Neural cell (in vitro differentiated cells): ENCODE measurements around the gene CHST11. TPM values are rescaled to one million over a fixed set of nuclear protein-coding genes. Genes with fewer than 3 reads are reported as not detected.

Experiments used
- H2AFZ ChIP-seq: fragments of 200-600, 300-800 bp; sonication (generic), shearing (Covaris generic); 2 replicates; pipeline ENCODE4 v1.6.0; 2014; ENCODE audit warnings: low read depth, mild to moderate bottlenecking, antibody characterized with exemption, low read length, moderate library complexity
- H3F3A ChIP-seq: fragments of 200-600 bp; shearing (Covaris generic); 2 replicates; pipeline ENCODE4 v1.6.1; 2016; ENCODE audit warnings: mild to moderate bottlenecking, moderate library complexity, mixed read lengths, antibody characterized with exemption, low read length; ENCODE audit not compliant: insufficient read depth, poor library complexity, severe bottlenecking
- H3K27ac ChIP-seq: fragments of 200-600, 300-800 bp; sonication (generic), shearing (Covaris generic); 2 replicates; pipeline ENCODE4 v1.5.1; 2014; ENCODE audit warnings: mild to moderate bottlenecking, low read length, moderate library complexity
- H3K27me3 ChIP-seq: fragments of 300-800, 200-600 bp; sonication (generic), shearing (Covaris generic); 2 replicates; pipeline ENCODE4 v1.6.0; 2014; ENCODE audit warnings: mild to moderate bottlenecking, low read depth, low read length, moderate library complexity; ENCODE audit not compliant: insufficient read depth
- H3K36me3 ChIP-seq: fragments of 300-800, 200-600 bp; sonication (generic), shearing (Covaris generic); 2 replicates; pipeline ENCODE4 v1.5.1; 2014; ENCODE audit warnings: mild to moderate bottlenecking, antibody characterized with exemption, low read length, moderate library complexity; ENCODE audit not compliant: insufficient read depth
- H3K4me2 ChIP-seq: fragments of 300-800, 200-600 bp; sonication (generic), shearing (Covaris generic); 2 replicates; pipeline ENCODE4 v1.6.0; 2014; ENCODE audit warnings: mild to moderate bottlenecking, low read length
- H3K4me3 ChIP-seq: fragments of 300-800, 200-600 bp; sonication (generic), shearing (Covaris generic); 2 replicates; pipeline ENCODE4 v1.5.1; 2014; ENCODE audit warnings: mild to moderate bottlenecking, low read length, moderate library complexity
- H3K79me2 ChIP-seq: fragments of 200-600 bp; shearing (Covaris generic); replicated peaks from 2 replicates; pipeline ENCODE4 v1.6.0; 2014; ENCODE audit warnings: mild to moderate bottlenecking, low read length, moderate library complexity; ENCODE audit not compliant: insufficient read depth
- H3K9ac ChIP-seq: fragments of 300-800, 200-600 bp; sonication (generic), shearing (Covaris generic); 2 replicates; pipeline ENCODE4 v1.6.1; 2016; ENCODE audit warnings: mild to moderate bottlenecking, low read length, mixed read lengths
- H3K9me2 ChIP-seq: fragments of 200-600 bp; shearing (Covaris generic); 2 replicates; pipeline ENCODE4 v1.6.1; 2016; ENCODE audit warnings: mild to moderate bottlenecking, low read length, mixed read lengths; ENCODE audit not compliant: insufficient read depth
- H3K9me3 ChIP-seq: fragments of 200-600, 300-800 bp; sonication (generic), shearing (Covaris generic); 2 replicates; pipeline ENCODE4 v1.6.1; 2016; ENCODE audit warnings: mild to moderate bottlenecking, mixed run types, low read length, moderate library complexity, mixed read lengths
- H4K20me1 ChIP-seq: fragments of 200-600 bp; shearing (Covaris generic); 2 replicates; pipeline ENCODE4 v1.6.1; 2016; ENCODE audit warnings: mild to moderate bottlenecking, mixed run types; ENCODE audit not compliant: insufficient read depth
- EP300 ChIP-seq: fragments of 450-650 bp; conservative IDR thresholded peaks from 2 replicates; pipeline ENCODE4 v1.6.1; 2014; ENCODE audit warnings: antibody characterized with exemption, mild to moderate bottlenecking, moderate library complexity; ENCODE audit not compliant: poor library complexity, severe bottlenecking
- EZH2 ChIP-seq: fragments of 200-600, 300-800 bp; shearing (Covaris generic), sonication (generic); IDR thresholded peaks from 2 replicates; pipeline ENCODE4 v1.6.1; 2014; ENCODE audit warnings: antibody characterized with exemption, low read length, borderline replicate concordance, mild to moderate bottlenecking; ENCODE audit not compliant: insufficient read depth, poor library complexity, severe bottlenecking
- MXI1 ChIP-seq: fragments of 450-650 bp; conservative IDR thresholded peaks from 2 replicates; pipeline ENCODE4 v1.6.1; 2014; ENCODE audit warnings: antibody characterized with exemption, mild to moderate bottlenecking; ENCODE audit not compliant: poor library complexity, severe bottlenecking
- POLR2AphosphoS5 ChIP-seq: IDR thresholded peaks from 2 replicates; pipeline ENCODE4 v1.6.1; 2012
- RAD21 ChIP-seq: fragments of 450-650 bp; conservative IDR thresholded peaks from 2 replicates; pipeline ENCODE4 v1.6.1; 2014; ENCODE audit warnings: antibody characterized with exemption, mild to moderate bottlenecking, moderate library complexity
- REST ChIP-seq: IDR thresholded peaks from 2 replicates; pipeline ENCODE4 v1.6.1; 2012; ENCODE audit warnings: borderline replicate concordance
- SMC3 ChIP-seq: fragments of 450-650 bp; conservative IDR thresholded peaks from 2 replicates; pipeline ENCODE4 v1.6.1; 2014; ENCODE audit warnings: antibody characterized with exemption, mild to moderate bottlenecking, moderate library complexity; ENCODE audit not compliant: poor library complexity
- TAF1 ChIP-seq: IDR thresholded peaks from 2 replicates; pipeline ENCODE4 v1.6.1; 2012; ENCODE audit warnings: low read depth
- polyA plus RNA-seq: library from polyadenylated mRNA; depleted of rRNA; stranded (reverse); fragments of >200 nt; gene quantifications from 2 replicates; pipeline ENCODE4 v1.2.3, GENCODE V29; 2014
- TF ChIP-seq, protein P1 (sequence below): fragments of 450-650 bp; IDR thresholded peaks from 2 replicates; pipeline ENCODE4 v1.5.1; 2014; ENCODE audit warnings: antibody characterized with exemption, mild to moderate bottlenecking, moderate library complexity; ENCODE audit not compliant: poor library complexity, severe bottlenecking

The CHST11 gene
- polyA plus RNA-seq, 1 donor from 2014 or later, result 15.0 TPM

DNA sequence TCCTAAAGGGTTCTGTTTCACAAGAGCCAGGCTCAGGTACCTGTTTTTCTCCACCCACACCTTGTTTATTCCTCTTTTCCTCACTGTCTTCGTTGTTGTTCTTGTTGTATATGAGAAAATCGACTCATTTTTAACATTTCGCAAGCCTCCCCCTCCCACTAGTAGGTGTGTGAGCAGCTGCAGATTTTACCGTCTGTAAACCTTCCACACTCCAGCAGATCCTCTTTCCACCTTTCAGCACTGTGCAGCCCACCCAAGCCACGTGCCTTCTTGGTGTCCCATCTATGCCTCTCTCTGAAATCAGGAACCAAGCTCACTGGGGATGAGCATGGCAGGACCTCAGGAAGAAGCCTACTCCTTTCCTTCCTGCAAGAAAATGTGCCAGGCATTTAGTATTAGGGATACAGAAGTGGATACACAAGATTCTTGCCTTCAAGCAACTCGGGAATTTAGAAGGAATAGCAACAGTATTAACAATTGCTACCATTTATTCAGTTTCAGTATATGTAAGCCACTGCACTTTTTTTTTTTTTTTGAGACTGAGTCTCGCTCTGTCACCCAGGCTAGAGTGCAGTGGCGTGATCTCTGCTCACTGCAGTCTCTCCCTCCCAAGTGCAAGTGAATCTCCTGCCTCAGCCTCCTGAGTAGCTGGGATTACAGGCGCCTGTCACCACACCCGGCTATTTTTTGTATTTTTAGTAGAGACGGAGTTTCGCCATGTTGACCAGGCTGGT, 113.6 kb downstream of the CHST11 start:
- H3K27ac ChIP-seq, result no peak overlapping the region
- H3K4me2 ChIP-seq, result no peak overlapping the region
- H3K79me2 ChIP-seq, result no peaks in the 10 kb centered on the region
- TF ChIP-seq EZH2 (no peak), TAF1 (no peak), RAD21 (no peak), EP300 (no peak), SMC3 (no peak), REST (no peak), MXI1 (no peak), POLR2AphosphoS5 (no peak)
- TF ChIP-seq, protein P1, sequence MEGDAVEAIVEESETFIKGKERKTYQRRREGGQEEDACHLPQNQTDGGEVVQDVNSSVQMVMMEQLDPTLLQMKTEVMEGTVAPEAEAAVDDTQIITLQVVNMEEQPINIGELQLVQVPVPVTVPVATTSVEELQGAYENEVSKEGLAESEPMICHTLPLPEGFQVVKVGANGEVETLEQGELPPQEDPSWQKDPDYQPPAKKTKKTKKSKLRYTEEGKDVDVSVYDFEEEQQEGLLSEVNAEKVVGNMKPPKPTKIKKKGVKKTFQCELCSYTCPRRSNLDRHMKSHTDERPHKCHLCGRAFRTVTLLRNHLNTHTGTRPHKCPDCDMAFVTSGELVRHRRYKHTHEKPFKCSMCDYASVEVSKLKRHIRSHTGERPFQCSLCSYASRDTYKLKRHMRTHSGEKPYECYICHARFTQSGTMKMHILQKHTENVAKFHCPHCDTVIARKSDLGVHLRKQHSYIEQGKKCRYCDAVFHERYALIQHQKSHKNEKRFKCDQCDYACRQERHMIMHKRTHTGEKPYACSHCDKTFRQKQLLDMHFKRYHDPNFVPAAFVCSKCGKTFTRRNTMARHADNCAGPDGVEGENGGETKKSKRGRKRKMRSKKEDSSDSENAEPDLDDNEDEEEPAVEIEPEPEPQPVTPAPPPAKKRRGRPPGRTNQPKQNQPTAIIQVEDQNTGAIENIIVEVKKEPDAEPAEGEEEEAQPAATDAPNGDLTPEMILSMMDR, result no peak
- no peaks in the 10 kb centered on the region for H3K27me3 ChIP-seq
- no peak overlapping the region for H2AFZ ChIP-seq
- H4K20me1 ChIP-seq, result no peaks in the 10 kb centered on the region
- no peaks in the 10 kb centered on the region for H3K36me3 ChIP-seq
- no peaks in the 10 kb centered on the region for H3K9me2 ChIP-seq
- H3K9ac ChIP-seq, result no peak overlapping the region
- H3K4me3 ChIP-seq, result no peak overlapping the region
- H3K9me3 ChIP-seq, result no peaks in the 10 kb centered on the region
- no peaks in the 10 kb centered on the region for H3F3A ChIP-seq

- H3K9me3 ChIP-seq, result no peaks in the 10 kb centered on the region
Measured at GRCh38 chr12:104571328-104571727, 114.6 kb downstream of the CHST11 start.

More at GRCh38 chr12:104571328-104571727, 114.6 kb downstream of the CHST11 start:
- Histone ChIP-seq H3K9me2 (no peaks in the 10 kb centered on the region), H3K4me3 (no peak overlapping the region), H3K9ac (no peak overlapping the region), H2AFZ (no peak overlapping the region), H3K4me2 (no peak overlapping the region), H3K79me2 (no peaks in the 10 kb centered on the region), H3K27ac (no peak overlapping the region), H3K36me3 (no peaks in the 10 kb centered on the region), H3K27me3 (no peaks in the 10 kb centered on the region), H3F3A (no peaks in the 10 kb centered on the region), H4K20me1 (no peaks in the 10 kb centered on the region)
- no peak for TF ChIP-seq SMC3
- no peak for TF ChIP-seq POLR2AphosphoS5
- no peak for TF ChIP-seq REST
- TF ChIP-seq EZH2, result no peak
- TF ChIP-seq, protein P1, result no peak
- TF ChIP-seq RAD21, result no peak
- TF ChIP-seq TAF1, result no peak
- no peak for TF ChIP-seq MXI1
